BJ (cell line): Measurements from ENCODE around the gene IL18BP. TPM values are rescaled to one million over a fixed set of nuclear protein-coding genes. Genes with fewer than 3 reads are reported as not detected.

Experiments
- CTCF ChIA-PET: fragments of 350-600 bp; formaldehyde crosslinking; extraction: SDS; loops from one replicate; lab custom pipeline; 2021; ENCODE audit warnings: antibody characterized with exemption, inconsistent platforms; lab: Yijun Ruan, JAX
- POLR2A ChIA-PET: fragments of 300-600 bp; sonication (Branson Sonifier 250); formaldehyde crosslinking; extraction: SDS; loops from one replicate; lab custom pipeline; 2021; ENCODE audit warnings: antibody characterized with exemption; lab: Charles Lee
- DNase-seq: peaks from one replicate; pipeline ENCODE4 v3.0.0-alpha.2; 2011; ENCODE audit warnings: low read depth
- H3K27me3 ChIP-seq: 2 replicates; pipeline ENCODE4 v1.6.0; 2011; ENCODE audit warnings: low read length; ENCODE audit not compliant: control insufficient read depth, insufficient read depth
- H3K36me3 ChIP-seq: 2 replicates; pipeline ENCODE4 v1.5.1; 2011; ENCODE audit warnings: low read length; ENCODE audit not compliant: control insufficient read depth, insufficient read depth
- H3K4me3 ChIP-seq: 2 replicates; pipeline ENCODE4 v1.5.1; 2011; ENCODE audit warnings: low read depth, mild to moderate bottlenecking, control low read depth, low read length
- polyA plus RNA-seq: library from polyadenylated mRNA; depleted of rRNA; stranded (reverse); fragments of >200 nt; gene quantifications from 2 replicates; pipeline ENCODE4 v1.2.3, GENCODE V29; 2011
- TF ChIP-seq, protein P1 (sequence below): IDR thresholded peaks from 2 replicates; pipeline ENCODE4 v1.5.1; 2011; ENCODE audit warnings: low read depth, mild to moderate bottlenecking, control low read depth, inconsistent platforms, low read length, moderate library complexity; ENCODE audit not compliant: insufficient read depth

The IL18BP gene
- polyA plus RNA-seq, 1 experiment: 3.2 TPM

DNA sequence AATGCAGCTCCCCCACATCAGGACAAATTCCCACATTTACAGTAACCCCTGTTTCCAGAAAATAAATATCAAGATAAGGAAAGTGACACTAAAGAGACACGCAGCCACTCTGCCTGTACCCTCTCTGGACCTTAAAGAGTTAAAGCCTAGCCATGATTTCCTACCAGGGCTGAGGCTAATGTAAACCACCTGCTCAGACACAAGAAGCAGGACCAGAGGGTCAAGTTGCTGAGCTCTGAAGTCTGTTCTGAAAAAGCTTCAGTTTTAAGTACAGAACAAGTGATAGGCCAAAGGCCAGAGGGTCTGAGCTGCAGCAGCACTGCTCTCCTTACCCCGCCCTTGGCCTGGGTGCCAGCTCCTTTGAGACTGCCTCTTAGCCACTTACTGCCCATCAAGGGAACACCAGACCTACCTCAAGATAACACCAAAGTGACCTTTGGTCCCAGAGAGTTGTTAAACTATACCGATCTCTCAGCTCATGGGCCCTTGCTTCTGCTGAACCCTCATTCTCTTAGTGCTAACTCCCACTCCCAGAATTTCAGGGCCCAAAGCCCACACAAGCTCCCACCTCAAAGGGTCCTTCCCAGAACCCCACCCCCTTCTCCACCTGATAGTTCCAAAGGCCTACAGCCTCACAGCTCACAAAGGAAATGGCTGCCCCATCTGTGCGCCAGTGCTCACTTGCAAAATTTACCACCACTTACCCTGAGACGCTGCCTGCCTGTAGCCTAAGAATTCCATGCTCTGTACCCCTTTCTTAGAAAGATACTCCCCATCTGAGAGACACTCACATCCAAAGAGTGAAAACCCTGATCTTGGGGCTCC is 40.5 kb downstream of the IL18BP start:
- ChIA-PET CTCF (interaction anchor here (0.9 to 4.3 kb wide), 17 partner anchors 10 to 392 kb away, joined by 3 to 28 read pairs (median 5); no protein-coding TSS in a partner anchor), POLR2A (interaction anchor here (0.5 to 0.8 kb wide), 3 partner anchors 52 to 184 kb away, joined by 3 read pairs; no protein-coding TSS in a partner anchor)
- no peak for DNase-seq
- peak overlapping the region; percentile 75 for H3K4me3 ChIP-seq
- H3K36me3 ChIP-seq: peaks cover 4% of the 10 kb centered on the region; the same call in 1 of the 2 replicates
- TF ChIP-seq, protein P1, sequence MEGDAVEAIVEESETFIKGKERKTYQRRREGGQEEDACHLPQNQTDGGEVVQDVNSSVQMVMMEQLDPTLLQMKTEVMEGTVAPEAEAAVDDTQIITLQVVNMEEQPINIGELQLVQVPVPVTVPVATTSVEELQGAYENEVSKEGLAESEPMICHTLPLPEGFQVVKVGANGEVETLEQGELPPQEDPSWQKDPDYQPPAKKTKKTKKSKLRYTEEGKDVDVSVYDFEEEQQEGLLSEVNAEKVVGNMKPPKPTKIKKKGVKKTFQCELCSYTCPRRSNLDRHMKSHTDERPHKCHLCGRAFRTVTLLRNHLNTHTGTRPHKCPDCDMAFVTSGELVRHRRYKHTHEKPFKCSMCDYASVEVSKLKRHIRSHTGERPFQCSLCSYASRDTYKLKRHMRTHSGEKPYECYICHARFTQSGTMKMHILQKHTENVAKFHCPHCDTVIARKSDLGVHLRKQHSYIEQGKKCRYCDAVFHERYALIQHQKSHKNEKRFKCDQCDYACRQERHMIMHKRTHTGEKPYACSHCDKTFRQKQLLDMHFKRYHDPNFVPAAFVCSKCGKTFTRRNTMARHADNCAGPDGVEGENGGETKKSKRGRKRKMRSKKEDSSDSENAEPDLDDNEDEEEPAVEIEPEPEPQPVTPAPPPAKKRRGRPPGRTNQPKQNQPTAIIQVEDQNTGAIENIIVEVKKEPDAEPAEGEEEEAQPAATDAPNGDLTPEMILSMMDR: no peak
- H3K27me3 ChIP-seq: no peaks in the 10 kb centered on the region

DNA sequence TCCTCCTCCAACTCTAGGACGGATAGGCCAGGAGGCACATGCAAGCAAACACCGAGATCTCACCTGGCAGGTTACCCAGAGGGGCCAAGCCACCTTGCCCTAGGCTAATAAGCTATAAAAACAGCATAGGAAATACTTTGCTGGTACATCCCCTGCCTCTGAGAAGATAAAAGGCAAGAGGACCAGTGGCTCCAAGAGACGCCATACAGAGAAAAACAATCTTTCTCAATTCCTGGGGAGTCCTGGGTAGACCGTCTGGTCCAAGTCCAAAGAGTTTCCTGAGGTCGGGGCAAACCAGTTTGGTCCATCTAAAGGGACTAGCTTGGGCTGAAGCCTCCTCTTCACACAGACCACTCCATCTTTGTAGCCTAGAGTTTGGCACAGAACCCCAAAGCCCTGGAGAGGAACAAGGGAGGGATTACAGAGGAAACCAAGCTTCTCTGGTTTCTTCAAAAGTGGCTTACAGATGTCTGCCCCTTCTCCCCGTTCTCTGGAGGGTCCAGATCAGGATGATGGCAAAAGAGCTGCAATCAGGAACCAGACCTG is 41.2 kb downstream of the IL18BP start:
- CTCF ChIA-PET: interaction anchor here (0.6 to 4.3 kb wide), 14 partner anchors 15 to 143 kb away, joined by 3 to 28 read pairs (median 4); no protein-coding TSS in a partner anchor
- TF ChIP-seq, protein P1: no peak
- POLR2A ChIA-PET: no interaction called here
- DNase-seq: no peak
- Histone ChIP-seq H3K27me3 (no peaks in the 10 kb centered on the region), H3K4me3 (peak overlapping the region; percentile 75), H3K36me3 (0 out of 2 replicates have a peak, but pooled peaks cover 2% of the 10 kb centered on the region)

DNA sequence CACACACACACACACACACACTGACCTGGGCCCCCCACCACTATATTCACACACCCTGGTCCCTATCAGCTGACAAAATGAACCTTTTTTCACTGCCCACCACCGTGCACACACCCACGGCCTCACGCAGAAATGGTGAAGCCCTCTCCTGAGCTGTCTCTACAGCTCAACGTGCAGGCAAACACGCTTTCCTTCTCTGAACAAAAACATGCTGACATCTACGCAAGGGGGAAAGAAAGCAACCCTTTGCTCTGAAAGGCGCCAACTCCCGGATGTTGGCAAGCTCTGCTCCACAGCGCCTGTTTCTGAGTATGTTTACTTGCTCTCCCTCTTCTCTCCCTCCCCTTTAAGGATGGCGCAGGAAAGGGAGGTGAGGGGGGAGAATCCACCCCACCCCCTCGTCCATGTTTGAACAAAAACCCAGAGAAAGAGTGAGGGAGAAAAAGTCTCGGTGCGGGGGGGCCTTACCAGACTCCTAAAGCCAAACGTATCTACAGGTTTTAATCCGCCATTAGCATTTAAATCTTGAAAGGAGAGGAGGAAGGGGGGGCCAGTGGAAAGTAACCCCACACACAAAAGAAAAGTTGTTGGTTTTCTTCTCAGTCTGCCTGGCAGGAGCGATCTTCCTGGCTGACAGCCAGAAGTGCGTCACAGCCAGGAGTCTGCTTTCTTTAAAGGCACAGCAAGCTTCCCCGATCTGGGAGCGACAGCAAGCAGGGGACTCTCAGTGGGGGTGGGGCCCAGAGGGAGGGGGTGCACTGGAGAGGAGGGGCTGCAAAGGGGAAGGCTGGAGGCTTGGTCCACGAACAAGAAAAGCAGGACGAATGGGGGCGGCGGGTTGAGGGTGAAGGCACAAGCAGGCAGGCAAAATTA is 42.0 kb downstream of the IL18BP start:
- Histone ChIP-seq H3K4me3 (peak overlapping the region; percentile 75), H3K36me3 (0 out of 2 replicates have a peak, but pooled peaks cover under 1% of the 10 kb centered on the region), H3K27me3 (no peaks in the 10 kb centered on the region)
- TF ChIP-seq, protein P1: no peak
- peak; percentile 66 for DNase-seq
- ChIA-PET CTCF (interaction anchor here (0.6 to 4.3 kb wide), 11 partner anchors 15 to 142 kb away, joined by 3 to 28 read pairs (median 5); no protein-coding TSS in a partner anchor), POLR2A (interaction anchor here (0.6 kb wide), 1 partner anchor 28 kb away, joined by 6 read pairs; no protein-coding TSS in a partner anchor)

DNA sequence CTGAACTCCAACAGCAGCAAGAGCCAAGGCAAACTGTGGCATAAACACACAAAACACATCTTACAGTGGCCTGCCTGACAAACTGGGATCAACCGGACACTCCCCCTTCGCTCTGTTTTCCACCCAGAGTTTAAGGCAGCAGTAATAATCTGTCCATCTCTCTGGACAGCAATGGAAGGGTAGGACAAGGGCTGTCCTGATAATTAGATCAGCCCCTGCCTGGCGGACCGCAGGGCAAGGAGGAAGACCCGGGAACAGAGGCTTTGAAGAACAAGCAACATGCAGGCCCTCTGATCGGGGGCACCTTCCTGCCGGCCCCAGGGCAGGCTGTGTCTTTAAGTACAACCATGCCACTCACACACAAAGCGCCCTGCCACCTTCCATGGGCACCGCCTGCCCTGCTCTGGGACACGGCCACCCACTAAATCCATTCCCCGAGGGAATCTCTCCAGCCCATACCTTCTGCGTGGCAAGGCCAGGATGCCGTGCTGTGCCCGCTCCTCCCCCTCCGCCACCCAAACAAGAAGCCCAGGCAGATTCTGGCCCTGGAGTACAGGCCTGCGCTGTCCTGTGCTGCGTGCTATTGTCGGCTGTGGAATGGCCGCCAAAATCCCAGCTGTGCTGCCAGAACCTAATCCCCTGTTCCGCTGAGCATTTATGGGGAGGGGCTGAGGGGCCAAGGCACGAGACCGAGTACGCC is 42.8 kb downstream of the IL18BP start:
- peak; percentile 30 for DNase-seq
- Histone ChIP-seq H3K4me3 (peak overlapping the region; percentile 75), H3K36me3 (no peaks in the 10 kb centered on the region), H3K27me3 (no peaks in the 10 kb centered on the region)
- ChIA-PET POLR2A (interaction anchor here (0.5 kb wide), 1 partner anchor 22 kb away, joined by 14 read pairs; no protein-coding TSS in a partner anchor), CTCF (interaction anchor here (1.0 to 3.1 kb wide), 5 partner anchors 28 to 389 kb away, joined by 3 to 10 read pairs (median 3); no protein-coding TSS in a partner anchor)
- TF ChIP-seq, protein P1: no peak
